ENCODE data around the gene RAP1A. TPM values are rescaled to one million over a fixed set of nuclear protein-coding genes. Genes with fewer than 3 reads are reported as not detected.
A peak's percentile ranks its signal among the peaks of the same experiment; 100 is the strongest.

The RAP1A gene
- total RNA-seq, 1 donor from 2014 or later: 41.7 TPM

- Mint-ChIP-seq H3K4me1 (ENCODE audit: unreplicated experiment) (peaks cover 22% of the 10 kb centered on the region), H3K27ac (ENCODE audit: unreplicated experiment) (peak overlapping the region; percentile 16), H3K4me3 (ENCODE audit: unreplicated experiment) (peak overlapping the region; percentile 8), H3K36me3 (ENCODE audit: low read depth, unreplicated experiment) (peaks cover 20% of the 10 kb centered on the region), H3K9me3 (ENCODE audit: unreplicated experiment) (no peaks in the 10 kb centered on the region), H3K27me3 (ENCODE audit: unreplicated experiment) (peaks cover 12% of the 10 kb centered on the region)
- no peak for TF ChIP-seq CTCF (IDR thresholded peaks at IDR 0.05; ENCODE audit: unreplicated experiment)
- no peak for DNase-seq (ENCODE audit: low spot score)
Observed at GRCh38 chr1:111729946-111730681, 110.5 kb downstream of the RAP1A start.

GRCh38 chr1:111730706-111731105 is 111.1 kb downstream of the RAP1A start:
- Mint-ChIP-seq H3K27me3 (ENCODE audit: unreplicated experiment) (peaks cover 12% of the 10 kb centered on the region), H3K9me3 (ENCODE audit: unreplicated experiment) (no peaks in the 10 kb centered on the region), H3K4me1 (ENCODE audit: unreplicated experiment) (peaks cover 22% of the 10 kb centered on the region), H3K4me3 (ENCODE audit: unreplicated experiment) (peak overlapping the region; percentile 8), H3K27ac (ENCODE audit: unreplicated experiment) (peak overlapping the region; percentile 16), H3K36me3 (ENCODE audit: low read depth, unreplicated experiment) (peaks cover 20% of the 10 kb centered on the region)
- TF ChIP-seq CTCF (IDR thresholded peaks at IDR 0.05; ENCODE audit: unreplicated experiment): no peak
- no peak for DNase-seq (ENCODE audit: low spot score)

- H3K36me3 Mint-ChIP-seq (ENCODE audit: low read depth, unreplicated experiment): peaks cover 21% of the 10 kb centered on the region
- peak overlapping the region; percentile 68 for H3K27ac Mint-ChIP-seq (ENCODE audit: unreplicated experiment)
- no peak for TF ChIP-seq CTCF (IDR thresholded peaks at IDR 0.05; ENCODE audit: unreplicated experiment)
- H3K4me1 Mint-ChIP-seq (ENCODE audit: unreplicated experiment): peaks cover 23% of the 10 kb centered on the region
- H3K27me3 Mint-ChIP-seq (ENCODE audit: unreplicated experiment): peaks cover 10% of the 10 kb centered on the region
- H3K9me3 Mint-ChIP-seq (ENCODE audit: unreplicated experiment): no peaks in the 10 kb centered on the region
- no peak for DNase-seq (ENCODE audit: low spot score)
- H3K4me3 Mint-ChIP-seq (ENCODE audit: unreplicated experiment): no peak overlapping the region
Observed at GRCh38 chr1:111731956-111732355, 112.4 kb downstream of the RAP1A start.

- H3K4me1 Mint-ChIP-seq (ENCODE audit: unreplicated experiment): peaks cover 31% of the 10 kb centered on the region
- H3K27ac Mint-ChIP-seq (ENCODE audit: unreplicated experiment): peak overlapping the region; percentile 68
- H3K4me3 Mint-ChIP-seq (ENCODE audit: unreplicated experiment): peak overlapping the region; percentile 77
- H3K9me3 Mint-ChIP-seq (ENCODE audit: unreplicated experiment): no peaks in the 10 kb centered on the region
- H3K27me3 Mint-ChIP-seq (ENCODE audit: unreplicated experiment): peaks cover 14% of the 10 kb centered on the region
- peaks cover 29% of the 10 kb centered on the region for H3K36me3 Mint-ChIP-seq (ENCODE audit: low read depth, unreplicated experiment)
- TF ChIP-seq CTCF (IDR thresholded peaks at IDR 0.05; ENCODE audit: unreplicated experiment): no peak
- no peak for DNase-seq (ENCODE audit: low spot score)
Observed at GRCh38 chr1:111732718-111733117, 113.1 kb downstream of the RAP1A start.

GRCh38 chr1:111733183-111733991 is 113.8 kb downstream of the RAP1A start:
- Mint-ChIP-seq H3K9me3 (ENCODE audit: unreplicated experiment) (no peaks in the 10 kb centered on the region), H3K4me1 (ENCODE audit: unreplicated experiment) (peaks cover 32% of the 10 kb centered on the region), H3K27ac (ENCODE audit: unreplicated experiment) (no peak overlapping the region), H3K27me3 (ENCODE audit: unreplicated experiment) (peaks cover 18% of the 10 kb centered on the region), H3K36me3 (ENCODE audit: low read depth, unreplicated experiment) (peaks cover 28% of the 10 kb centered on the region), H3K4me3 (ENCODE audit: unreplicated experiment) (peak overlapping the region; percentile 77)
- no peak for TF ChIP-seq CTCF (IDR thresholded peaks at IDR 0.05; ENCODE audit: unreplicated experiment)
- peak; percentile 49 for DNase-seq (ENCODE audit: low spot score)

Measured in endothelial cell (in vitro differentiated cells).